ENCODE results near the gene BRSK2. TPM values are rescaled to one million over a fixed set of nuclear protein-coding genes. Genes with fewer than 3 reads are reported as not detected.

The BRSK2 gene
- total RNA-seq, 2 experiments from 2014 or later: 0.18 TPM; not detected in 1

DNA sequence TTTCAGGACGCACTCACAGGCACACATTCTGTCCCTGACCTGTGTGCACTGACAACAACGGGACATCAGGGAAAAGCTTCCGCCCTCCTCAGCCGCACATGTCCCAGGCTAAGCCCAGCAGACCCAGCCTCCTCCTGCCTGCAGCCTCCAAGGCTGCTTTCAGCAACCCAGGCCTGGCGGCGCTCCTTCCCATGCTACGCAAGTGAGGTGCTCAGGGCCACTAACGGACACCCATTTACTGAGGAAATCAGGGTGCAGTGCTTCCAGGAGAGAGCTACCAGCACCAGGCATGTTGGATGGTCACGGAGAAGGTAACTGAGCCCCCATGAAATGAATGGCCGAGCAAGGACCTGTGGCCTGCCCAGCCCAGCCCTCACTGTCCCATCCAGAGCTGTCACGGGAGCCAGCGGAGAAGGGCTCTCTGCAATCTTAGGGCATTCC lies 90.0 kb downstream of the BRSK2 start:
- Mint-ChIP-seq H3K36me3 (ENCODE audit: low read depth) (peaks cover 23% of the 10 kb centered on the region), H3K9me3 (no peaks in the 10 kb centered on the region), H3K4me3 (no peak overlapping the region), H3K27me3 (no peaks in the 10 kb centered on the region), H3K4me1 (no peaks in the 10 kb centered on the region), H3K27ac (no peak overlapping the region)
- ChIA-PET POLR2A (no interaction called here), CTCF (no interaction called here)
- no peak for DNase-seq

DNA sequence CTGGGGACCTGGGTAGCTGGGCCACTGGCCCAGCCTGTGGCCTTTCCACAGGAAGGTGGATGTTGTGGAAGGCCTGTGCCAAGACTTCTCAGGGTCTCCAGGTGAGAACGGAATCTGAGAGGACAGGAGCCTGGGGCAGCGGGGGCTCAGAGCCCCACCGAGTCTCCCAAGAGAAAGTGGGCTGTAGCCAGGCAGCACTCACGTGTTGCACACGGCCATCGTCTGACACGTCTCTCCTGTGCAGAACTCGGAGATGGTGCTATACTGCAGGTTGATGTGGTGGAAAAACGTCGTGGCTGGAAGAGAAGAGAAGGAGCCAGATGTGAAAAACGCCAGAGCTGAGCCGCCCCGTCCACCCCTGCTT lies 90.4 kb downstream of the BRSK2 start:
- Mint-ChIP-seq H3K9me3 (no peaks in the 10 kb centered on the region), H3K4me1 (peaks cover 2% of the 10 kb centered on the region), H3K36me3 (ENCODE audit: low read depth) (peaks cover 23% of the 10 kb centered on the region), H3K4me3 (no peak overlapping the region), H3K27me3 (no peaks in the 10 kb centered on the region), H3K27ac (no peak overlapping the region)
- ChIA-PET POLR2A (no interaction called here), CTCF (no interaction called here)
- DNase-seq: no peak

DNA sequence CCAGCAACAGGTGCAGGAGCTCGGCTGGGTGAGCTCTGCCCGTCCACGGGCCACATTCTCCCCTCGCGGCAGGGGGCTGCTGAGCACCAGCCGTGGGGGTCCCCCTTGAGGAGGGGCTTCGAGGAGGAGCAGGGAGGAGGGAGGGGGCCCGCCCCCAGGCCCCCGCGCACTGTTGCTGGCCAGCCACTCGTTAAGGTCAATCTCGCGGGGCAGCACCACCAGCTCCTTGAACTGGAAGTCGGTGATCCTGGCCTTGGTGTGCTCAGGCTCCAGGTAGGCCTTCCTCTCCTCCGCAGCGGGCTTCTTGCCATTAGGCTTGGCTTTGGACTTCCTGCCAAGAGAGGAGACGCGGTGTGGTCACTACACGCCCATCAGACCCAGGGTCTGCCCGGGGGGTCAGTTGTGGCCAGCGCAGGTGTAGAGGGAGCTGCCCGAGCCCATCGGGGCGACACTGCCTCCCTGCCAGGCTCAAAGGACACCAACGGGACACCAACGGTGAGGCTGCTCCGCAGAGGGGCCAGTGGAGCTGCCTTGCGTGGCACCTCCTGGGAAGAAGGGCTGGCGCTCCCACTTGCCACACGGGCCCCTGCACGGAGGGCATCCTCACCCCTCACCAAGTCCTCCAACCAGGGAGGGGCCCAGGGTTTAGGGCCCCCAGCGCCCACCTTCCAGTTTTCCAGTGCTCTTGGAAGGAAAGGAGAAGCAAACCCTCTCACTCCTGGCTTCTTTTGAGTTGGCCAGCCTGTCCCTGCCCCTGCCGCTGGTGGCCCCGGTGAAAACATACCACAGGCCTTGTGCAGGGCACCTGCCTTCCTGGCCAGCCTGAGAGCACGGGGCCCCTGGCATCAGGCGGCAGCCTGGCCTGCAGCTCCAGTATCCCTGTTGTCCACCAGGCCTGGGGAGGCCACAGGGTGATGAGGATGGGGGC lies 91.1 kb downstream of the BRSK2 start:
- no peak overlapping the region for H3K4me3 Mint-ChIP-seq
- no peak overlapping the region for H3K27ac Mint-ChIP-seq
- no peaks in the 10 kb centered on the region for H3K27me3 Mint-ChIP-seq
- POLR2A ChIA-PET: no interaction called here
- CTCF ChIA-PET: no interaction called here
- DNase-seq: no peak
- no peaks in the 10 kb centered on the region for H3K9me3 Mint-ChIP-seq
- peaks cover 18% of the 10 kb centered on the region for H3K36me3 Mint-ChIP-seq (ENCODE audit: low read depth)
- peaks cover 5% of the 10 kb centered on the region for H3K4me1 Mint-ChIP-seq

DNA sequence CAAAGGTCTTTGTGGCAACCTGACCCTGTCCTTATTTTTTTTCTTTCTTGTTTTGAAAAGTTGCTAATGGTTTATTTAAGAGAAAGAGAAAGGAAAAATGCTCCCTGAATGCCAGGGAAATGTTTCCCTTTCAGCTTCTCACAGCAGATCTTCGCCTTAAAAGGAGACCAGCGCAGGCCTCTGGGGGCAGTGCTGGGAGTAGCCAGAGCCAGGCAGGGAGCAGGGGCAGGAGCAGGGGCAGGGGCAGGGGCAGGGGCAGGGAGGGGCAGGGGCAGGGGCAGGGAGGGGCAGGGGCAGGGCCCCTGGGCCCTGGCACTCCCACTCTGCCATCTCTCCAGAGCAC lies 91.7 kb downstream of the BRSK2 start:
- Mint-ChIP-seq H3K4me3 (no peak overlapping the region), H3K27ac (no peak overlapping the region), H3K27me3 (no peaks in the 10 kb centered on the region), H3K9me3 (no peaks in the 10 kb centered on the region), H3K4me1 (peaks cover 10% of the 10 kb centered on the region), H3K36me3 (ENCODE audit: low read depth) (peaks cover 14% of the 10 kb centered on the region)
- POLR2A ChIA-PET: no interaction called here
- CTCF ChIA-PET: no interaction called here
- no peak for DNase-seq

DNA sequence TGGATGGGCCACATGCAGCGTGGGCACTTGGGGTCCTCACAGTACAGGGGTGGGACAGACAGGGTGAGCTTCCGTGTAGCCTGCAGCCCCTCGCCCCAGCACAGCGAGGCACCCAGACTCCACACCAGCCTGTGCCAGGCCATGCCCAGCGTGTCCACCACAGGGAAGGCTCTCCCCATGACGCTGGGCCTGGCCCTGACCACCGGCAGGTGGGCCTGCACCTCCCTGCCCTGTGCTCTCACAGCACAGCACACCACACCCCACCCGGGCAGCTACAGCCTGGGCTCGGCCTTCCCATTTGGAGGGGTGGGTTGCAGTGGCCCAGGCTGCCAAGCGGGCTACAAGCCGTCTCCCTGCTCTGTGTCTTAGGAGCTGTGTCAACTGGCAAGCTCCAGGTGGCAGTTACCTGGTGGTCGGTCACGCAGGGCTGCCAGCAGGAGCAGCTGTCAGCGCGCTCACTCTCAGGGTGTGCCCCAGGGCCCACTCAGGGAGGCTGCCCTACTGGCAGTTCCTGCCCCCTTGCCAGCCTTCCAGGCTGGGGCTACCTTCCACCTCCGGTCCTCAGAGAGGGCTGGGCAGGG lies 92.2 kb downstream of the BRSK2 start:
- peaks cover 14% of the 10 kb centered on the region for H3K36me3 Mint-ChIP-seq (ENCODE audit: low read depth)

DNA sequence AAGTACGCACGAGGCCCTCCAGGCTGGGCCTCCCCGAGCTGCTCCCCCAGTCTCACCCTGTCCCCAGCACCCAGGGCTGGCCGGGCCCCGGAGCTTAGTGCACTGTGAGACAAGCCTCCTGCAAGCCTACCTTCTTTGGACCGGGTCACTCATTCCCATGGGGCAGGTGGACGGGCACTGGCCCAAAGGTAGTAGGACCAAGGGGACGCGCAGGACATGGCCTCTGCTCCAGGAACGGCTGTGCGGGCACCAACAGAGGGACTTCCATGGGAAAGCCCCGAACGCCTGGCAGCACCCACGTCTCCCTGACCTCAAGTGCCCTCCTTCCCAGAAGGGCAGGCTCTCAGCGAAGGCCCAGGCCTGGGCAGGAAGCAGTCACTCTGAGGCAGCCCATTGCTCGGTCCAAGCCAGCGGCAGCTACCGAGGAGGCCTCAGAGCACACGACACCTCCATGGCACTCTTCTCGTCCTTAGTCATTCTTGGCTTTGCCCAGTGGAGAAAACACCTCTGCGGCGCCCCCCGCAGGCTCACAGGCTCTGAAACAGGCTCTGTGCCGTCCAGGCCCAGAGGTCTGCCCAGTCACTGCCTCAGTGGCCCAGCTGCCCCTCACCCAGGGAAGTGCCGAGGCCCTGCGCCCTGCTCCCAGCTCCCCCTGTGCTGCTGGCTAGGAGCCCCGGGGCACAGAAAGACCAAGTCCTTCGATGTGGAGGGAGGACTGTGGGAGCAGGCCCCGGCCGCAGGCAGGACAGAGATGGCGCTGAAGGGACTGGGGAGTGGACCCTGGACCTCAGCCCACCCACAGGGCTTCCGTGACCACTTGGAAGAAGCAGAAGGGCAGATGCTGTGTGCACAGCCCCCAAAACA lies 93.1 kb downstream of the BRSK2 start:
- peaks cover 11% of the 10 kb centered on the region for H3K36me3 Mint-ChIP-seq (ENCODE audit: low read depth)
- no peak overlapping the region for H3K4me3 Mint-ChIP-seq
- H3K4me1 Mint-ChIP-seq: peaks cover 10% of the 10 kb centered on the region
- H3K27me3 Mint-ChIP-seq: no peaks in the 10 kb centered on the region
- CTCF ChIA-PET: no interaction called here
- no peak overlapping the region for H3K27ac Mint-ChIP-seq
- POLR2A ChIA-PET: no interaction called here
- no peak for DNase-seq
- H3K9me3 Mint-ChIP-seq: no peaks in the 10 kb centered on the region

More for the DNA sequence above, 92.2 kb downstream of the BRSK2 start:
- no peaks in the 10 kb centered on the region for H3K9me3 Mint-ChIP-seq
- H3K27me3 Mint-ChIP-seq: no peaks in the 10 kb centered on the region
- CTCF ChIA-PET: no interaction called here
- DNase-seq: no peak
- H3K27ac Mint-ChIP-seq: no peak overlapping the region
- H3K4me3 Mint-ChIP-seq: no peak overlapping the region
- H3K4me1 Mint-ChIP-seq: peaks cover 10% of the 10 kb centered on the region
- POLR2A ChIA-PET: no interaction called here

DNA sequence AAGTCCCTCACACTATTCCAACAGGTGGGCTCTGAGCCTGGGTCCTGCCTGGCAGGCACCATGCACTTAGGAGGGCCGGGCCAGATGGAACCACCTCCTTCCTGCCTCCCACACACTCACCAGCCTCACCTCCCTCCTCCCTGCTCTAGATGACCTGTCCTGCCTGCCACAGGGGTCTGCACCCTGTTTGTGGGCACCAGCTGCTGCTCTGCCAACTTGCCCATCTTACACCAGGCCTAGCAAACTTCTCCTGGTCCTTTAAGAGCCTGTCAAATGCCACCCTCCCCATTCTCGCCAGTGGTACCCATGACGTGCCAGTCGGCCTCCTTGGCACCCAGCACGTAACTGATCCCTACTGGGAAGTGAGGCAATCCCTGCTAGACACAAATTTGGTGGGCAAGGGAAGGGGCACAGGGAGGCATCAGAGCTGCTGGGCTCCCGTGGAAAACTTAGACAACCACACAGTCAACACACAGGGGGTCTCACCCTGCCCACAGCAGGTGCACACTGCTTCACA lies 93.8 kb downstream of the BRSK2 start:
- H3K27me3 Mint-ChIP-seq: no peaks in the 10 kb centered on the region
- peaks cover 6% of the 10 kb centered on the region for H3K36me3 Mint-ChIP-seq (ENCODE audit: low read depth)
- ChIA-PET CTCF (no interaction called here), POLR2A (no interaction called here)
- H3K9me3 Mint-ChIP-seq: no peaks in the 10 kb centered on the region
- H3K4me3 Mint-ChIP-seq: no peak overlapping the region
- peaks cover 10% of the 10 kb centered on the region for H3K4me1 Mint-ChIP-seq
- no peak for DNase-seq
- H3K27ac Mint-ChIP-seq: no peak overlapping the region

DNA sequence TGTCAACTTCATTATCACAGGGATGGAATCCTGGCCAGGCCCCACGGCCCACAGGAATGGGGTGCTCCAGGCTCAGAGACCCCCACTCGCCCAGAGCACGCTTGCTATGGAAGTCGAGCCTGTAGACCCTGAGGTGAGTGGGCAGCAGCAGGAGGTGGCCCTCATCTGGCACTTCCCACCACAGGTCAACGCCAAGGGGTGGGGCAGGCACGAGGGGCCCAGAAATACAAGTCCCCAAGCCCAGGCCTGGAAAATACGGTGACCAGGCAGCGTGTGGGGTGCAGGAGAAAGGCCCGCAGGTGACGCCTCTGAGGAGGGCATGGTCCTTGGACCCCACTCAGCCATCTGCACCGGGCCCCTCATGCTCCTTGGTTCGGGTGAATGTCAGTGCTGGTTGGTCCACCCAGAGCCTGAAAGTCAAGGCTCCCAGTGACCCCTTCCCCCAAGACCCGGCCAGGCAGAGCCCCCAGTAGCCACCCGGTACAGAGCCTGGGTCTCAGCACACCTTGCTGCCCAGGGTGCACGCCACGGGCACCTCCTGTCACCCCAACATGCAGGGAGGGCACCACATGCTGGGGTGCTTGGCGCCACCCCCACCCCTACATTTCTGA lies 94.4 kb downstream of the BRSK2 start:
- Mint-ChIP-seq H3K4me1 (peaks cover 10% of the 10 kb centered on the region), H3K27me3 (no peaks in the 10 kb centered on the region), H3K27ac (no peak overlapping the region), H3K9me3 (no peaks in the 10 kb centered on the region), H3K36me3 (ENCODE audit: low read depth) (no peaks in the 10 kb centered on the region), H3K4me3 (no peak overlapping the region)
- ChIA-PET POLR2A (no interaction called here), CTCF (no interaction called here)
- DNase-seq: no peak

DNA sequence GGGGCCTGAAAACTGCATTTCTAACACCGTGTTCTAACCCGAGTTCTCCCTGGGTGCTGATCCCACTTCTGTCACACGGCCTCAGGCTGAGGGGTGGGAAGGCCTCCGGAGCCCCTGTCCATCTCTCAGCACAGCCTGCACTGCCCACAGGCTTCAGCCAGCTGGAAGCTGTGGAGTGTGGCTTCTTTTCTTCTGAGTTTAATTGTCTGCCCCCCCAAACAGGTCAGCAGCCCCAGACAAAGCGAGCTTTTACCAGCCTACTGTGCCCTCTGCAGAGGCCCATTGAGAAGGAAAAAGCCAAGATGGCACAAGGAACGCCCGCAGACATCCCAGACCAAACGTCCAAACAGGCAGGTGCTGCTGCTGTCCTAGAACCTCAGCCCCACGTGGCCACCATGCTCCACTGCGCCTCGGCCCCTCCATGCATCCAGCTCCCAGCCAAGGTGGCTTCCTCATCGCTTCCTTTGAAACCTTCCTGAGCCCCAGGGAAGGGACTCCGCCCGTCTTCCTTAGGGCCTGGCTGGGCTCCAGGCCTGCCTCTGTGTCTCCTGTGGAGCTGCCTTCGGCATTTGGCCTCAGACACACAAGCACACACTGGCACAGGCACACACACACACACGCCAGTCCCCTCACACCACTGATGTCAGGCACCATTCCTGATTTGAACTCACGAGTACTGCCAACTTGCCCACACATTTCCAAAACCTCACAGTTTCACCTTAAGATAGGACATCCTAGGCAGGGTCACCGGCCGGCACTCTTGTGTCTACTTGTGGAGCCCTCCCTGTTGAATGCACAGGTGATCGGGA lies 95.2 kb downstream of the BRSK2 start:
- H3K4me3 Mint-ChIP-seq: no peak overlapping the region
- H3K9me3 Mint-ChIP-seq: no peaks in the 10 kb centered on the region
- H3K36me3 Mint-ChIP-seq (ENCODE audit: low read depth): no peaks in the 10 kb centered on the region
- no peak overlapping the region for H3K27ac Mint-ChIP-seq
- DNase-seq: no peak
- ChIA-PET CTCF (no interaction called here), POLR2A (no interaction called here)
- H3K27me3 Mint-ChIP-seq: no peaks in the 10 kb centered on the region
- H3K4me1 Mint-ChIP-seq: peaks cover 10% of the 10 kb centered on the region

DNA sequence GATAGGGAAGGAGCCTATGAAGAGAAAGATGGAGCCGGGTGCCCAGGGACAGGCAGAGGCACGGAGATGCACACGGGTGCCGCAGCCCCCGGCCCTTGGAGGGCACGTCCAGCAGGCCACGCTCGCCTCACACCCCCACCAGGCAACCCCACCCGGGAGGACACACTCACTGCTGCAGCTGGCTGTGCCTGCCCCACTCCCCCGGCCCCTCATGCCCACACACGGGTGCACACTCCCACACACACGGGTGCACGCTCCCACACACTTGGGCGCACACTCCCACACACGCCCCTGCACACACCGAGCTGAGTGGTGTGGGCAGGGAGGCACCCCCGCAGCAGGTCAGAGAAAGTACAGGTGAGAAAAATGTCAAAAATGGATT lies 95.8 kb downstream of the BRSK2 start:
- ChIA-PET POLR2A (no interaction called here), CTCF (no interaction called here)
- Mint-ChIP-seq H3K36me3 (ENCODE audit: low read depth) (no peaks in the 10 kb centered on the region), H3K27ac (no peak overlapping the region), H3K4me3 (no peak overlapping the region), H3K27me3 (no peaks in the 10 kb centered on the region), H3K9me3 (no peaks in the 10 kb centered on the region), H3K4me1 (peaks cover 10% of the 10 kb centered on the region)
- no peak for DNase-seq

DNA sequence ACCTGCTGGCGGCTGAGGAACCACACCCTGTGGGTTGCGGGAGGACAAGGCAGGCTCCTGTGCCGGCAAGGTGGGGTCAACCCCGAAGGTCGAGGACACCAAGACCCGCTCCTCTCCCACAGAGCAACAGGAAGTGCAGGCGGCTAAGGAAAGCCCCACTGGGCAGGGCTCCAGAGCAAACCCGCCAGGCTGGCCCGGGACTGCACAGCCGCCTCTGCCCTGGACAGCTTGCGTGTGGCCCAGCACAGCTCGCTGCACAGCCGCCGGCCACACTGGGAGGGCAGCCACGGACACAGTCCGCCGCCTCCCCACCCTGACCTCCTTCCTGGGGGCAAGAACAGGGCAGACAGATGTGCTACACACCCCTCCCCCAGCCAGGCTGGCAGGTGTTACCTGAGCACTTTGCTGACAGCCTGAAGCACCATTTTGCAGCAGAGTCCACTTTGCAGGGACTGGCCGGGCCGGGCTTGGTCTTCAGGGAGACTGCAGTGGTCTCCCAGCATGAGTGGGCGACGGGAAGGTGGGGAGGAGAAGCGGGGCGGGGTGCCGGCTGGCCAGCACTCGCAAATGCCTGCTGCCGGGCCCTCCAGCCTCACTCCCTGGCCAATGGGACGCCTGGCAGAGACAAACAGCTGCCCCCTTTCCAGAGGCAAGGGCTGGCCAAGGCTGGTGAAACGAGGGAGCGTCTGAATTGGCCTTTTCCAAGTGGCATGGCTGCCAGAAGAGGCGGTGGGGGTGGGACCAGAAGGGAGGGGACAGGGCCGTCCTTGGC lies 96.5 kb downstream of the BRSK2 start, which contains the start of gene MOB2:
MOB2 (minus strand) TSS at position 726 of the 772 bp plus-strand sequence; CDS start at position 503, 223 bp downstream.
- POLR2A ChIA-PET: no interaction called here
- H3K9me3 Mint-ChIP-seq: no peaks in the 10 kb centered on the region
- DNase-seq: no peak
- no peaks in the 10 kb centered on the region for H3K36me3 Mint-ChIP-seq (ENCODE audit: low read depth)
- peaks cover 10% of the 10 kb centered on the region for H3K4me1 Mint-ChIP-seq
- no peaks in the 10 kb centered on the region for H3K27me3 Mint-ChIP-seq
- no peak within 1 kb of the TSS for H3K4me3 Mint-ChIP-seq
- CTCF ChIA-PET: no interaction called here
- H3K27ac Mint-ChIP-seq: no peak within 1 kb of the TSS
